OCI-LY7 (cell line): ENCODE measurements around the gene CDH6. TPM values are rescaled to one million over a fixed set of nuclear protein-coding genes. Genes with fewer than 3 reads are reported as not detected.

Experiments used
- BruUV-seq: library from RNA; stranded (reverse); fragments of 400-500 nt; replicated peaks from 2 replicates; lab custom pipeline; 2021; lab: Mats Ljungman, UMichigan
- CTCF ChIA-PET: fragments of 300-600 bp; sonication (Branson Sonifier 250); formaldehyde crosslinking; loops from one replicate; lab custom pipeline; 2022; ENCODE audit warnings: antibody characterized with exemption; ENCODE audit not compliant: unreplicated experiment; lab: Charles Lee
- POLR2A ChIA-PET: fragments of 300-600 bp; sonication (Branson Sonifier 250); formaldehyde crosslinking; loops from one replicate; lab custom pipeline; 2022; ENCODE audit warnings: antibody characterized with exemption; lab: Charles Lee
- DNase-seq: peaks from one replicate; pipeline ENCODE4 v3.0.0-alpha.2; 2015; ENCODE audit warnings: low spot score
- H2AFZ ChIP-seq: fragments of 200-600 bp; sonication (generic), shearing (Covaris generic); 2 replicates; pipeline ENCODE4 v1.6.1; 2014; ENCODE audit warnings: mild to moderate bottlenecking, antibody characterized with exemption, low read length, moderate library complexity
- H3K27ac ChIP-seq: fragments of 200-600 bp; sonication (generic); 2 replicates; pipeline ENCODE4 v1.5.1; 2014; ENCODE audit warnings: mixed run types, low read depth, mild to moderate bottlenecking, moderate library complexity, low read length, inconsistent platforms; ENCODE audit not compliant: poor library complexity, severe bottlenecking
- H3K36me3 ChIP-seq: fragments of 200-600 bp; sonication (generic); 2 replicates; pipeline ENCODE4 v1.6.1; 2014; ENCODE audit warnings: mild to moderate bottlenecking, antibody characterized with exemption, low read length, moderate library complexity, mixed read lengths; ENCODE audit not compliant: insufficient read depth
- H3K4me1 ChIP-seq: fragments of 200-600 bp; sonication (generic); 2 replicates; pipeline ENCODE4 v1.5.1; 2014; ENCODE audit warnings: mild to moderate bottlenecking, low read length; ENCODE audit not compliant: insufficient read depth, poor library complexity, severe bottlenecking
- H3K4me2 ChIP-seq: fragments of 200-600 bp; sonication (generic); 2 replicates; pipeline ENCODE4 v1.6.1; 2014; ENCODE audit warnings: mild to moderate bottlenecking, low read length
- H3K4me3 ChIP-seq: fragments of 200-600 bp; sonication (generic); 2 replicates; pipeline ENCODE4 v1.5.1; 2014; ENCODE audit warnings: mild to moderate bottlenecking, low read depth, low read length; ENCODE audit not compliant: poor library complexity, severe bottlenecking
- H3K79me2 ChIP-seq: fragments of 200-600 bp; sonication (generic); 2 replicates; pipeline ENCODE4 v1.6.1; 2016; ENCODE audit warnings: low read depth, mild to moderate bottlenecking, low read length, moderate library complexity, mixed read lengths; ENCODE audit not compliant: insufficient read depth
- H3K9me2 ChIP-seq: fragments of 200-600 bp; sonication (generic); 2 replicates; pipeline ENCODE4 v1.6.1; 2016; ENCODE audit warnings: mild to moderate bottlenecking, low read length, mixed read lengths; ENCODE audit not compliant: insufficient read depth
- H3K9me3 ChIP-seq: fragments of 200-600 bp; sonication (generic); 2 replicates; pipeline ENCODE4 v1.6.1; 2014; ENCODE audit warnings: mild to moderate bottlenecking, mixed run types, low read length, mixed read lengths
- H4K20me1 ChIP-seq: fragments of 200-600 bp; sonication (generic); 2 replicates; pipeline ENCODE4 v1.6.1; 2014; ENCODE audit warnings: mild to moderate bottlenecking, antibody characterized with exemption, low read length, moderate library complexity, mixed read lengths; ENCODE audit not compliant: insufficient read depth
- CTCF ChIP-seq: fragments of 200-600 bp; sonication (generic); conservative IDR thresholded peaks from 2 replicates; pipeline ENCODE4 v1.5.1; 2014; ENCODE audit warnings: mild to moderate bottlenecking, antibody characterized with exemption, low read length, moderate library complexity, mixed read lengths
- EZH2phosphoT487 ChIP-seq: fragments of 200-600 bp; sonication (generic); IDR thresholded peaks from 2 replicates; pipeline ENCODE4 v1.6.1; 2018; ENCODE audit warnings: low read depth, borderline replicate concordance, mild to moderate bottlenecking, mixed run types, antibody characterized with exemption, low read length, moderate library complexity, mixed read lengths
- intact Hi-C: fragments of 100-400 bp; cut with micrococcal nuclease; formaldehyde crosslinking; loops from one replicate; pipeline ENCODE4 v1.10.0; 2022; ENCODE audit not compliant: unreplicated experiment
- total RNA-seq, 2 experiments: library from RNA; depleted of rRNA in 1 of 2; stranded (reverse); fragments of >200 nt in 1 of 2; shearing (Covaris generic) in 1 of 2; gene quantifications; 2 replicates each; pipeline ENCODE4 v1.2.3, GENCODE V29; 2014 to 2022

Gene CDH6
- total RNA-seq, 2 experiments from 2014 or later = not detected

- intact Hi-C loops = no loop called here
- no peaks in the 10 kb centered on the region for H4K20me1 ChIP-seq
- H3K27ac ChIP-seq = no peak overlapping the region
- no peak overlapping the region for H3K4me3 ChIP-seq
- H3K9me3 ChIP-seq = no peaks in the 10 kb centered on the region
- H3K9me2 ChIP-seq = no peaks in the 10 kb centered on the region
- no peak overlapping the region for H2AFZ ChIP-seq
- no peaks in the 10 kb centered on the region for H3K4me1 ChIP-seq
- H3K36me3 ChIP-seq = no peaks in the 10 kb centered on the region
- DNase-seq = no peak
- TF ChIP-seq EZH2phosphoT487 = no peak
- TF ChIP-seq CTCF = no peak
- ChIA-PET CTCF (no interaction called here), POLR2A (no interaction called here)
- H3K4me2 ChIP-seq = no peak overlapping the region
- BruUV-seq = no TSS peak
- no peaks in the 10 kb centered on the region for H3K79me2 ChIP-seq
Measured at GRCh38 chr5:31273631-31274378, 80.3 kb downstream of the CDH6 start.

GRCh38 chr5:31280210-31280609 lies 86.7 kb downstream of the CDH6 start:
- TF ChIP-seq EZH2phosphoT487 (no peak), CTCF (no peak)
- no TSS peak for BruUV-seq
- ChIA-PET CTCF (no interaction called here), POLR2A (interaction anchor here (0.6 to 0.9 kb wide), 3 partner anchors 8 to 1640 kb away, joined by 3 read pairs; no protein-coding TSS in a partner anchor)
- H4K20me1 ChIP-seq = no peaks in the 10 kb centered on the region
- DNase-seq = no peak
- H3K4me3 ChIP-seq = no peak overlapping the region
- no peaks in the 10 kb centered on the region for H3K9me2 ChIP-seq
- H3K4me2 ChIP-seq = no peak overlapping the region
- no peaks in the 10 kb centered on the region for H3K79me2 ChIP-seq
- no peak overlapping the region for H3K27ac ChIP-seq
- H2AFZ ChIP-seq = no peak overlapping the region
- H3K36me3 ChIP-seq = no peaks in the 10 kb centered on the region
- H3K9me3 ChIP-seq = no peaks in the 10 kb centered on the region
- H3K4me1 ChIP-seq = no peaks in the 10 kb centered on the region
- intact Hi-C loops = no loop called here

GRCh38 chr5:31283326-31283725 lies 89.8 kb downstream of the CDH6 start:
- intact Hi-C loops = no loop called here

More at GRCh38 chr5:31283326-31283725, 89.8 kb downstream of the CDH6 start:
- ChIA-PET POLR2A (no interaction called here), CTCF (no interaction called here)
- Histone ChIP-seq H3K4me2 (no peak overlapping the region), H3K9me2 (no peaks in the 10 kb centered on the region), H3K4me1 (no peaks in the 10 kb centered on the region), H3K36me3 (no peaks in the 10 kb centered on the region), H3K9me3 (no peaks in the 10 kb centered on the region), H2AFZ (no peak overlapping the region), H3K27ac (no peak overlapping the region), H4K20me1 (no peaks in the 10 kb centered on the region), H3K4me3 (no peak overlapping the region), H3K79me2 (no peaks in the 10 kb centered on the region)
- no TSS peak for BruUV-seq
- no peak for DNase-seq
- TF ChIP-seq EZH2phosphoT487 (no peak), CTCF (no peak)
